SK-N-SH (cell line): ENCODE measurements around the gene ARFRP1.

Experiments used
- CTCF ChIP-seq: fragments of 200-600 bp; sonication (generic); IDR thresholded peaks from 2 replicates; pipeline ENCODE4 v1.6.1; 2017; ENCODE audit warnings: antibody characterized with exemption, mild to moderate bottlenecking, moderate library complexity
- EP300 ChIP-seq, 2 experiments: IDR thresholded peaks; 2 replicates each; pipeline versions ENCODE4 v1.4.0 to v1.6.1; 2012; ENCODE audit warnings: borderline replicate concordance in 1 of 2, low read depth in 1 of 2, low read length in 1 of 2
- SMC3 ChIP-seq: IDR thresholded peaks from 2 replicates; pipeline ENCODE4 v1.6.1; 2012; ENCODE audit warnings: low read depth, low read length, improper control_type of control experiment

GRCh38 chr20:63706027-63706695, 1.6 kb downstream of the ARFRP1 start:
- TF ChIP-seq CTCF (no peak), SMC3 (no peak), EP300 (IDR thresholded peaks at IDR 0.05; ENCODE audit: borderline replicate concordance in 1 of 2, low read depth in 1 of 2, low read length in 1 of 2) (no peak)
